GM19324 (cell line): ENCODE results near the gene SLK.

ENCODE experiments used
- ATAC-seq: cut with Tn5 transposase; IDR thresholded peaks from one replicate; pipeline ENCODE4 v1.9.1; 2021; ENCODE audit warnings: mild to moderate bottlenecking, moderate library complexity; ENCODE audit not compliant: unreplicated experiment, low FRiP score

SLK gene

GRCh38 chr10:103985726-103986125 lies 18.8 kb downstream of the SLK start:
- no peak for ATAC-seq

GRCh38 chr10:103986360-103986759 lies 19.4 kb downstream of the SLK start:
- ATAC-seq = no peak

GRCh38 chr10:103990121-103990520 lies 23.2 kb downstream of the SLK start:
- no peak for ATAC-seq

DNA sequence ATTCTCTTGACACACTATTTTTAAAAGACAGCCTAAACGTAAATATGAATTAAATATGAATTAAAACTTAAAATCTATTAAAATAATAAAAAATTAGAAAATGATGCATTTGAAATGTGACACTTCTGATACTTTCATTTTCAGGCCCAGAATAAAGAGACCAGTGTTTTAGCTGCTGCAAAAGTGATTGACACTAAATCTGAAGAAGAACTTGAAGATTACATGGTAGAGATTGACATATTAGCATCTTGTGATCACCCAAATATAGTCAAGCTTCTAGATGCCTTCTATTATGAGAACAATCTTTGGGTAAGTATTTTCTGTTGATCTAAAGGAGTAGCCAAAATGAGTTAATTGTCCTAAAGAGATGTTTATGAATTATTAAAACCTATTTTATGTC lies 23.6 kb downstream of the SLK start:
- ATAC-seq = no peak

DNA sequence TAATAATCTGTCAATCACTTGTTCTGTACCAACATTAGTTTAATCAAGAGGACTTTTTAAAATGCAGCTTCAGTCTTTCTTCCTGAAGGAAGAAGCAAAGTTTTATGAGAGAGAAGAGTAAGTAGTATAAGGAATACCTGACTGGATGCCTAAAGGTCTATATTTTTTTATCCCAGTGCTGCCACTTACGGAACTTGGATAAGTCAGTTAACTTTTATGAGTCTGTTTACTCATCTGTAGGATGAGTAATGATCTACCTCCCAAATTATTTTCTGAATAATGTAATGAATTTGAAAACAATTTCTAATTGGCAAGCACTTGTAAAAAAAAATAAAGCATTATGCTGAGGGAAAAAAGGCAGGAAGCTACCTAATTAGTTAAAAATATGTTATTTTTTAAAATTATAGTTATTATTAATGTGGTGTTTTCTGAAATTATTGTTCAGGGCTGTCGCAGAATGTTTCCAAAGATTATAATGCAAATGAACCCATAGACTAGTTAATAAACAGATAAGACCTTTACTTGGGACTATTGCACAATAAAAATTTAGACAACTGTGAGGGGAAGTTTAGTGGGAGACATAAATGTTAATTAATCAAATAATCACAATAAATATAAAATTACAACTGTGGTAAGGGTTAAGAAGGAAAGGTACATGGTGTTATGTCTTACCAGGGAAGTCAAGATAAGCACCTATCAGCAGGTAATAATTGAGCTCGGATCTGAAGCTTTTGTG lies 24.6 kb downstream of the SLK start:
- ATAC-seq = no peak

- ATAC-seq = no peak
Observed at GRCh38 chr10:103995134-103995533, 28.2 kb downstream of the SLK start.

GRCh38 chr10:103998805-103999204 lies 31.9 kb downstream of the SLK start:
- ATAC-seq = no peak

DNA sequence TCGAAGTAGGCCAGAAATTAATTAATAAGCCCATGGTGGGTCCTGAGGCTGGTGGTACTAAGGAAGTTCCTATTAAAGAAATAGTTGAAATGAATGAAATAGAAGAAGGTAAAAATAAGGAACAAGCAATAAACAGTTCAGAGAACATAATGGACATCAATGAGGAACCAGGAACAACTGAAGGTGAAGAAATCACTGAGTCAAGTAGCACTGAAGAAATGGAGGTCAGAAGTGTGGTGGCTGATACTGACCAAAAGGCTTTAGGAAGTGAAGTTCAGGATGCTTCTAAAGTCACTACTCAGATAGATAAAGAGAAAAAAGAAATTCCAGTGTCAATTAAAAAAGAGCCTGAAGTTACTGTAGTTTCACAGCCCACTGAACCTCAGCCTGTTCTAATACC lies 36.0 kb downstream of the SLK start:
- no peak for ATAC-seq

DNA sequence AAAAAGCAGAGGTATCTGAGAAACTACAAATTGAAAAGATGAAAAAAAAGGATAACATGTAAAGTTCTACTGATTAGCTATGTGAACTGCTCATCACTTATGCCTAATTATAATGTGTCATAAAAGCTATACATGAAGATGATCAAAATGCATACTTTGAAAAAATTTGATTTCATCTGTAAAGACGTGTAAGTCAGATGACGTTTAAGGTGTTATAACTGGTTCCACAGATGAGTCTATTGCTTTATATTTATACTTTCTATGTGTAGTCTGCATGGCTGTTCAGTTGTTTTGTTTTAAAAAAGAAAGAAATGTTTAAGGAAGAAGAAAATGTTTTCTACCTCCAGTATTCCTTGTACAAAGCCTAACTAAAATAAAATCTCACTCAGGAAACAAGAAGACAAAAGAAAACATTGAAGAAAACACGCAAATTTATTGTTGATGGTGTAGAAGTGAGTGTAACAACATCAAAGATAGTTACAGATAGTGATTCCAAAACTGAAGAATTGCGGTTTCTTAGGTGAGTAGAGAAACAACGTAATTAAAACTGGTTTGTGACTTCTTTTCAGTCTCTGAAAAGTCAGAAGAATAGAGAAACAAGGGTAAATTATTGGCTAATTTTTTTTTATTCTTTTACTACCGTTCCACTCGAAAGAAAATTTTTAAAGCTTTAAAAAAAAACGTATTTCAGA lies 38.4 kb downstream of the SLK start:
- ATAC-seq = no peak

DNA sequence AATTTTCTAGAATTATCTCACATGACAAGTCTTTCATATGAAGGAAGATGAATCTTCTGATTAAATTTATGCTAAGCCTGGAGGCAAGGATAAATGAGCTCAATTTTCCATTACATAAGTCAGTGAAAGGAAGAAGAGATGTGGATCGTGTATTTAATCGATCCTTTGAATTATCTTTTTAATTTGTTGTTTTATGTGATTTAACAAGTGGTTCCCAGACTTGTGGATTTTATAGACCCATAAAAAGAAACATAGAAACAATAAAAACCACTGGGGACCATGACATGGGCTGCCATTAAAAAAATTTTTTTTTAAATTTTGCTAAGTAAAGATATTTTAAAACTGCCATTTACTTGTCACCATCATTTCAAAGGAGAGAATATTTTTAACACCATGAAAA lies 45.0 kb downstream of the SLK start:
- ATAC-seq = no peak

DNA sequence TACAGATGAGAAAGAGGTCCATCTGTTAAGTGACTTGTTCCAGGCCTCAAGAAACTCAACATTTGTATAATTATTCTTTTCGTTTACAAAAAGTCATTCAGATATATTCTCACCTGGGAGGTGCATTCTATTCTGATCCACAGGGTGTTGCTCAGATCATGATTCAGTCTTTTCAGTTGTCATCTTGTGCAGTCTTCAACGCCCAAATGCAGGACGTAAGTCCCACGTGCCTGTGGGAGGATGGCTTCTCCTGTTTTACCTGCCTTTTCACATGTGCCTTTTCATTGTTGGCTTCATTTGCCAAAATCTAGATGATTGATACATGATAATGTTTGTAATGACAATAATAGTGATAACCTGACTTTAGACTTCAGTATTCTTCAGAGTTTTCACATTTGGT lies 46.5 kb downstream of the SLK start:
- no peak for ATAC-seq

DNA sequence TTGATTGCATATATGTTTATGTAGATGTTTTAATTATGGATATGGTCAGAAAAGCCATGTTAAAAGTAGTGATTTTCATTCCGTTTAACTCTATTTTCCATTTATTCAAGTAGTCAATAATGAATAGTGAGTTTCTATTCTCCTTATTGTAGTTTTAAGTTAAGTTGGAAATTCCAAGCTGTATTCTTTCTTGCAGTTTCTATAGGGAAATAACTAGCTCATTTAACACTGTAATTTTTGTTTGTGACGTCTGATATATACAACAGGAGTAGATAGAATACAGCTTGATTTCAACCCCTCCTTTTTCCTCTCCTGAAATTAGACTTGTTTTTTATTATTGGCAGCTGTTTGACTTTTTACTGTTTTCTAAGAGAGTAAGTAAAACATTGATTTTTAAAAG lies 47.2 kb downstream of the SLK start:
- ATAC-seq = no peak

- ATAC-seq = no peak
Observed at GRCh38 chr10:104016661-104017060, 49.7 kb downstream of the SLK start.

GRCh38 chr10:104018471-104018870 lies 51.5 kb downstream of the SLK start:
- no peak for ATAC-seq

DNA sequence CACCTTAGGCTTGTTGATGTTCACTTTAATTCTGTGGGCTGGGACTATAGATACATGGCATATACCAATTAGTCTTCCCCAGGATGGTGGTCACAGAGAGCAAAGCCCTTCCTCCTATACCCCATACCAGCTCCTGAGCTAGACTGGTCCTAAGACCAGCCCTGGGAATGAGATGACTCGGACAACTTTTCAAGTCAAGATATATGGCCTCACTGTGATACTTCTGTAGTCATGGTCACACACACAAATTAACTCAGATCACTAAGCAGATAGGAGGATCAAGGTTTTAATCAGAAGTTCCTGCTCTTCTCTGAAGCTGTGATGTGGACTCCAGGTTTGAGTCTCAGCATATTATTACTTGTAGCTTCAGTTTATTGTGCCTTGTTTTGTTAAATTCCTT lies 53.1 kb downstream of the SLK start:
- no peak for ATAC-seq

- no peak for ATAC-seq
Observed at GRCh38 chr10:104021246-104021645, 54.3 kb downstream of the SLK start.

GRCh38 chr10:104022026-104022425 lies 55.1 kb downstream of the SLK start:
- no peak for ATAC-seq

DNA sequence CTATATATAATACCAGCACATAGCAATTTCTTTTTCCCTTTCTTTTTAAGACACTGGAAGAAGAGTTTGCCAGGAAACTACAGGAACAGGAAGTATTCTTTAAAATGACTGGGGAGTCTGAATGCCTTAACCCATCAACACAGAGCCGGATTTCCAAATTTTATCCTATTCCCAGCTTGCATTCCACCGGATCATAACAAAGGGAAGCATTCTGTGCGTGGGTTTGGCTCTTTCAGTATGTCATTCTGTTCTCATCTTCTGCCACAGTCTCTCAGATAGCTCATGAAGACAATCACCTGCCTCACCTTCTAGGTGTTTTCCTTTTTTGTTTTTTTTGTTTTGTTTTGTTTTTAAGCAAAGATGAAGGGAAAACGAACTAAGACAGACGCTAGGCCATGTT lies 58.6 kb downstream of the SLK start:
- no peak for ATAC-seq

DNA sequence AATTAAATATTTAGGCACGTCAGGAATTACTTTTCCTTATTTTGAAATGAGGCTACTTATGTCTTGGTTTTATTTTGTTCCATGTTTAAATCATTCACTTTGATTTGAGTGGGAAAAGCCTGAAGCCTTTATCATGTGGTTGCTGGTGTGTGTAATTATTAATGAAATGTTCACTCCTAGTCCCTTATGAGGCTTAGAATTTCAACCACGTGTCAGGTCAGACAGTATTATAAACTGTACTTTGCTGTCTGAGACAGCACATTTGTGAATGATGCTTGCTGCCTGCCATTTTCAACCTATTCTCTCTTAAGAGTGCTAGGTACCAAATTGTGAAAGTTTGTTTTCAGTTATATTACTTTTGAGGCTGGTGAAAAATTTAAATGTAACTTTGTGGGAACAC lies 59.8 kb downstream of the SLK start:
- no peak for ATAC-seq

DNA sequence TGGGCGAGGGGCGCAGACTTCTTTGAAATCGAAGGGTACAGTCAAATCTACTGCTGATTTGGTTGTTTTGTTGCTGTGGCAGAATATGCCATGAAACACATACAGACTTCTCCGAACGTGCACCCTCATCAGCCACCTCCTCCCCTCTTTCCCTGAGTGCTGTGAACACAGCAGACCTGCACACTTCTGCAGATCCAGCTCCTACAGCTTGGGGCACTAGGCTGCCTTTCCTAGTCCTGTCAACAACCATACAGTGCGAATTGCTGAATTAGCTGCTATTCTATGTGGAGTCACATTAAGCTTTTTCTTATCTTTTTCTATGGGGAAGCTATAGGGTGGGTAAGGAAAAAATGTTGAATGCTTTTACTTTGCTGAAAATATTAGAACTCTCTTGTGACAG lies 61.2 kb downstream of the SLK start:
- no peak for ATAC-seq

GRCh38 chr10:104028823-104029520 lies 62.0 kb downstream of the SLK start:
- no peak for ATAC-seq

DNA sequence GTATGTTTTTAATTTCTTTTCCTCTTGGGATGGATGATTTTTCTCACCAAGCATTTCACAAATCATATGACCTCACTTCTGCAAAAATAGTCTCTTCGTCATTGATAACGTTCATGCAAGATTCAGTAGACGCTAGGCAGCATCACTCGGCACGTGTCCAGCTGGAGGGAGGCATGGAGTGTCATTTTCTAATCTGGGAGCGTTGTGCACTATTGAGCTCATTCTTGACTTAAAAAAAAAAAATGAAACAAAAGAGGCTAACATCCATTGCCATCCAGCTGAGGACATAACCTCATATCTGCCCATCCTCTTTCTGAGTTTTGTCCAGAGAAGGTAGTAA lies 62.6 kb downstream of the SLK start:
- ATAC-seq = no peak
